WTC11 (cell line): ENCODE measurements around the gene RTN3. TPM values are rescaled to one million over a fixed set of nuclear protein-coding genes. Genes with fewer than 3 reads are reported as not detected.
A peak's percentile ranks its signal among the peaks of the same experiment; 100 is the strongest.

Source experiments
- ATAC-seq: fragments of 200-7000 bp; cut with Tn5 transposase; 2 replicates; pipeline ENCODE4 v1.10.0; 2021; ENCODE audit warnings: mild to moderate bottlenecking, moderate library complexity
- CTCF ChIA-PET: fragments of 300-600 bp; sonication (Branson Sonifier 250); formaldehyde crosslinking; loops from one replicate; lab custom pipeline; 2021; ENCODE audit warnings: antibody characterized with exemption; lab: Charles Lee
- POLR2A ChIA-PET: fragments of 350-600 bp; sonication (Branson Sonifier 250); formaldehyde crosslinking; loops from one replicate; lab custom pipeline; 2021; ENCODE audit warnings: antibody characterized with exemption; lab: Charles Lee
- DNase-seq: peaks from one replicate; pipeline ENCODE4 v3.0.0; 2021; ENCODE audit warnings: low spot score
- H3K27ac Mint-ChIP-seq: 2 replicates; pipeline ENCODE4 v1.8.0; 2021; ENCODE audit warnings: mixed read lengths
- H3K27me3 Mint-ChIP-seq: 2 replicates; pipeline ENCODE4 v1.8.0; 2021; ENCODE audit warnings: low read depth, mild to moderate bottlenecking, moderate library complexity, mixed read lengths
- H3K36me3 Mint-ChIP-seq: 2 replicates; pipeline ENCODE4 v1.8.0; 2021; ENCODE audit warnings: mixed read lengths
- H3K4me1 Mint-ChIP-seq: 2 replicates; pipeline ENCODE4 v1.8.0; 2022; ENCODE audit warnings: mixed read lengths
- H3K4me3 Mint-ChIP-seq: 2 replicates; pipeline ENCODE4 v1.8.0; 2021; ENCODE audit warnings: mild to moderate bottlenecking, moderate library complexity, mixed read lengths
- H3K9me3 Mint-ChIP-seq: 2 replicates; pipeline ENCODE4 v1.8.0; 2021; ENCODE audit warnings: mixed read lengths
- AFF4 ChIP-seq: sonication (generic); formaldehyde crosslinking; IDR thresholded peaks from 2 replicates; pipeline ENCODE4 v1.8.1; 2023; ENCODE audit warnings: mild to moderate bottlenecking, missing genetic modification reagents, borderline replicate concordance
- CREB1 ChIP-seq: sonication (generic); formaldehyde crosslinking; IDR thresholded peaks from 2 replicates; pipeline ENCODE4 v1.8.0; 2023; ENCODE audit warnings: mild to moderate bottlenecking, missing genetic modification reagents
- E2F5 ChIP-seq: sonication (generic); formaldehyde crosslinking; IDR thresholded peaks from 2 replicates; pipeline ENCODE4 v1.8.1; 2022; ENCODE audit warnings: mild to moderate bottlenecking, moderate library complexity, missing genetic modification reagents
- ERG ChIP-seq: fragments of 250-450 bp; sonication (Bioruptor Pico); IDR thresholded peaks from 2 replicates; pipeline ENCODE4 v1.8.0; 2021; ENCODE audit warnings: mild to moderate bottlenecking
- ESRRA ChIP-seq: sonication (generic); formaldehyde crosslinking; IDR thresholded peaks from 2 replicates; pipeline ENCODE4 v1.8.1; 2022; ENCODE audit warnings: mild to moderate bottlenecking, missing genetic modification reagents, borderline replicate concordance
- FOXP1 ChIP-seq: sonication (generic); formaldehyde crosslinking; IDR thresholded peaks from 2 replicates; pipeline ENCODE4 v1.8.0; 2022; ENCODE audit warnings: missing genetic modification reagents, mild to moderate bottlenecking, moderate library complexity, borderline replicate concordance
- FOXP4 ChIP-seq: sonication (generic); formaldehyde crosslinking; IDR thresholded peaks from 2 replicates; pipeline ENCODE4 v1.8.0; 2022; ENCODE audit warnings: mild to moderate bottlenecking, missing genetic modification reagents
- HMGA2 ChIP-seq: fragments of 250-450 bp; sonication (Bioruptor Pico); IDR thresholded peaks from 2 replicates; pipeline ENCODE4 v1.4.0; 2021; ENCODE audit warnings: mild to moderate bottlenecking, moderate library complexity
- NFATC4 ChIP-seq: fragments of 250-450 bp; sonication (Bioruptor Pico); IDR thresholded peaks from 2 replicates; pipeline ENCODE4 v1.9.0; 2021; ENCODE audit warnings: mild to moderate bottlenecking
- NR2C2 ChIP-seq: sonication (generic); formaldehyde crosslinking; IDR thresholded peaks from 2 replicates; pipeline ENCODE4 v1.8.0; 2022; ENCODE audit warnings: mild to moderate bottlenecking, missing genetic modification reagents
- RELA ChIP-seq: sonication (generic); formaldehyde crosslinking; IDR thresholded peaks from 2 replicates; pipeline ENCODE4 v1.8.1; 2022; ENCODE audit warnings: missing genetic modification reagents, mild to moderate bottlenecking, borderline replicate concordance
- SP1 ChIP-seq: sonication (generic); formaldehyde crosslinking; conservative IDR thresholded peaks from 2 replicates; pipeline ENCODE4 v1.8.1; 2022; ENCODE audit warnings: missing genetic modification reagents
- TCF7 ChIP-seq: sonication (generic); formaldehyde crosslinking; IDR thresholded peaks from 2 replicates; pipeline ENCODE4 v1.8.0; 2022; ENCODE audit warnings: mild to moderate bottlenecking, low read depth, missing genetic modification reagents, moderate library complexity
- TP53 ChIP-seq: sonication (generic); formaldehyde crosslinking; IDR thresholded peaks from 2 replicates; pipeline ENCODE4 v1.8.1; 2023; ENCODE audit warnings: mild to moderate bottlenecking, missing genetic modification reagents
- ZBTB21 ChIP-seq: sonication (generic); formaldehyde crosslinking; IDR thresholded peaks from 2 replicates; pipeline ENCODE4 v1.8.1; 2023; ENCODE audit warnings: mild to moderate bottlenecking, missing genetic modification reagents, borderline replicate concordance
- ZMAT4 ChIP-seq: fragments of 250-450 bp; sonication (Bioruptor Pico); IDR thresholded peaks from 2 replicates; pipeline ENCODE4 v1.9.0; 2021; ENCODE audit warnings: mild to moderate bottlenecking
- ZNF138 ChIP-seq: sonication (generic); formaldehyde crosslinking; conservative IDR thresholded peaks from 2 replicates; pipeline ENCODE4 v1.8.1; 2022; ENCODE audit warnings: mild to moderate bottlenecking, moderate library complexity, missing genetic modification reagents
- ZNF263 ChIP-seq: sonication (generic); formaldehyde crosslinking; IDR thresholded peaks from 2 replicates; pipeline ENCODE4 v1.8.1; 2022; ENCODE audit warnings: low read depth, mild to moderate bottlenecking, moderate library complexity, missing genetic modification reagents
- ZNF416 ChIP-seq: fragments of 250-450 bp; sonication (Bioruptor Pico); IDR thresholded peaks from 2 replicates; pipeline ENCODE4 v1.9.0; 2021; ENCODE audit warnings: mild to moderate bottlenecking, inconsistent platforms
- ZNF423 ChIP-seq: fragments of 250-450 bp; sonication (Bioruptor Pico); IDR thresholded peaks from 2 replicates; pipeline ENCODE4 v2.1.2; 2022; ENCODE audit warnings: mild to moderate bottlenecking, moderate library complexity
- total RNA-seq: library from RNA; stranded (reverse); gene quantifications from 3 replicates; pipeline ENCODE4 v1.2.3, GENCODE V29; 2021

Gene RTN3
- total RNA-seq, 1 experiment from 2014 or later, result 159 TPM

GRCh38 chr11:63763496-63764339 lies 82.4 kb downstream of the RTN3 start (continued):
- 0 out of 2 replicates have a peak, but pooled peaks have one; percentile 23 for TF ChIP-seq ERG (CRISPR knock-in tag)
- peak; percentile 83 for TF ChIP-seq SP1
- peak; percentile 88 for TF ChIP-seq ZMAT4 (CRISPR knock-in tag)
- TF ChIP-seq, all 79 proteins: peak for 29

- CTCF ChIA-PET, result interaction anchor here (0.7 to 1.2 kb wide), 4 partner anchors 66 to 170 kb away, joined by 3 to 4 read pairs (median 4); partner anchors contain the start of gene RCOR2
- TF ChIP-seq FOXP4 (CRISPR knock-in tag) (peak; percentile 28; the same call in 1 of the 2 replicates), HMGA2 (CRISPR knock-in tag) (no peak), ZNF263 (peak; percentile 90; the same call in 1 of the 2 replicates), FOXP1 (no peak), ZNF423 (CRISPR knock-in tag) (peak; percentile 72), NFATC4 (0 out of 2 replicates have a peak, but pooled peaks have one; percentile 53), ZNF416 (CRISPR knock-in tag) (0 out of 2 replicates have a peak, but pooled peaks have one; percentile 73)
- TF ChIP-seq, all 79 proteins: peak for 5
- Mint-ChIP-seq H3K4me3 (peak overlapping the region; percentile 53), H3K9me3 (no peaks in the 10 kb centered on the region), H3K36me3 (peaks cover 9% of the 10 kb centered on the region), H3K4me1 (peaks cover 45% of the 10 kb centered on the region), H3K27ac (no peak overlapping the region), H3K27me3 (no peaks in the 10 kb centered on the region)
- peak; percentile 1 for ATAC-seq
- POLR2A ChIA-PET, result interaction anchor here (0.5 to 1.5 kb wide), 3 partner anchors 82 to 1096 kb away, joined by 3 to 6 read pairs (median 3); partner anchors contain the start of gene RCOR2
- DNase-seq, result no peak
Observed at GRCh38 chr11:63764340-63764678, 83.0 kb downstream of the RTN3 start.

GRCh38 chr11:63764679-63765647 lies 83.7 kb downstream of the RTN3 start:
- DNase-seq (peak; percentile 47), ATAC-seq (peak; percentile 1; the same call in 1 of the 2 replicates)
- peak overlapping the region; percentile 77 for H3K27ac Mint-ChIP-seq
- H3K4me3 Mint-ChIP-seq, result peak overlapping the region; percentile 53
- peaks cover 41% of the 10 kb centered on the region for H3K4me1 Mint-ChIP-seq
- H3K36me3 Mint-ChIP-seq, result peaks cover 4% of the 10 kb centered on the region
- CTCF ChIA-PET, result interaction anchor here (0.5 to 1.4 kb wide), 7 partner anchors 65 to 214 kb away, joined by 3 to 4 read pairs (median 3); partner anchors contain the start of genes MARK2 and RCOR2
- POLR2A ChIA-PET, result interaction anchor here (0.7 to 1.5 kb wide), 2 partner anchors 80 to 83 kb away, joined by 5 to 6 read pairs; no protein-coding TSS in a partner anchor
- no peaks in the 10 kb centered on the region for H3K9me3 Mint-ChIP-seq
- H3K27me3 Mint-ChIP-seq, result peaks cover 3% of the 10 kb centered on the region
- TF ChIP-seq E2F5 (CRISPR knock-in tag) (no peak), ESRRA (CRISPR knock-in tag) (no peak), TP53 (no peak), TCF7 (CRISPR knock-in tag) (no peak), NR2C2 (CRISPR knock-in tag) (no peak), AFF4 (CRISPR knock-in tag) (no peak), FOXP1 (no peak), RELA (no peak), CREB1 (CRISPR knock-in tag) (no peak), ZBTB21 (CRISPR knock-in tag) (no peak), ZNF138 (CRISPR knock-in tag) (no peak)
